ENCODE data around the gene P2RY2. TPM values are rescaled to one million over a fixed set of nuclear protein-coding genes. Genes with fewer than 3 reads are reported as not detected.

The P2RY2 gene
- polyA plus RNA-seq, 1 of the 3 experiments (the other 2 are of a cell fraction): 0.12 TPM

GRCh38 chr11:73189315-73189714 lies 28.8 kb upstream of the P2RY2 start (continued):
- TF ChIP-seq REST (IDR thresholded peaks at IDR 0.05; ENCODE audit: low read depth, low read length) (no peak), EZH2phosphoT487 (IDR thresholded peaks at IDR 0.05; ENCODE audit: borderline replicate concordance, low read depth) (no peak), RXRA (IDR thresholded peaks at IDR 0.05; ENCODE audit: borderline replicate concordance, low read depth) (no peak), FOSL2 (IDR thresholded peaks at IDR 0.05; ENCODE audit: borderline replicate concordance, low read depth) (no peak), YY1 (IDR thresholded peaks at IDR 0.05; ENCODE audit: low read depth) (no peak)

GRCh38 chr11:73189723-73190556 lies 28.1 kb upstream of the P2RY2 start:
- Histone ChIP-seq H3K9me2 (no peaks in the 10 kb centered on the region), H4K20me1 (ENCODE audit: insufficient read depth) (no peaks in the 10 kb centered on the region), H3K9ac (no peak overlapping the region), H3F3A (replicated peaks; ENCODE audit: insufficient read depth) (peaks cover 11% of the 10 kb centered on the region), H3K9me3 (no peaks in the 10 kb centered on the region), H3K36me3 (replicated peaks in 1 of 2; ENCODE audit: control insufficient read depth in 1 of 2, insufficient read depth in 2 of 2, low read length in 1 of 2) (no peaks in the 10 kb centered on the region), H3K27ac (ENCODE audit: low read depth in 2 of 2, low read length in 1 of 2) (no peak overlapping the region), H3K4me3 (ENCODE audit: low read depth in 2 of 2, low read length in 1 of 2) (no peak overlapping the region), H2AFZ (ENCODE audit: low read depth) (no peak overlapping the region), H3K27me3 (ENCODE audit: insufficient read depth) (no peaks in the 10 kb centered on the region), H3K4me2 (no peak overlapping the region), H3K4me1 (ENCODE audit: control insufficient read depth in 1 of 2, insufficient read depth in 2 of 2, low read depth in 1 of 2, low read length in 1 of 2) (peaks cover 0 to 12% of the 10 kb centered on the region in 2 experiments; a peak in 3 of 4 replicates), H3K79me2 (ENCODE audit: insufficient read depth) (no peaks in the 10 kb centered on the region)
- ChIA-PET CTCF (interaction anchor here (0.7 to 7.9 kb wide), 7 partner anchors 12 to 359 kb away, joined by 3 to 109 read pairs (median 9); no protein-coding TSS in a partner anchor), POLR2A (no interaction called here)
- TF ChIP-seq CTCF (IDR thresholded peaks at IDR 0.05): no peak
- no peak for TF ChIP-seq IRF3 (IDR thresholded peaks at IDR 0.05; ENCODE audit: low read depth, low read length)
- TF ChIP-seq TEAD4 (IDR thresholded peaks at IDR 0.05; ENCODE audit: borderline replicate concordance, insufficient read depth): no peak
- no peak for TF ChIP-seq FOXM1 (IDR thresholded peaks at IDR 0.05; ENCODE audit: low read depth)
- no peak for TF ChIP-seq USF2 (IDR thresholded peaks at IDR 0.05; ENCODE audit: borderline replicate concordance, low read depth, low read length)
- no peak for TF ChIP-seq EZH2phosphoT487 (IDR thresholded peaks at IDR 0.05; ENCODE audit: borderline replicate concordance, low read depth)
- TF ChIP-seq ZBTB33 (IDR thresholded peaks at IDR 0.05; ENCODE audit: borderline replicate concordance, low read depth): no peak
- DNase-seq: no peak
- WGBS (ENCODE audit: low lambda C conversion rate): 49% methylated on average over 5 of the region's 5 CpGs
